ENCODE results near the gene PRR5.
"Not testable (repeated sequence)": the region's sequence is repeated elsewhere in the genome, so short reads cannot be mapped to it uniquely, and the experiment has no call there.

The PRR5 gene

GRCh38 chr22:44740307-44740706 is 38.3 kb downstream of the PRR5 start:
- no peaks in the 10 kb centered on the region for H3K9me3 ChIP-seq (ENCODE audit: insufficient read depth, low read depth, low read length)
- H3K9ac ChIP-seq (ENCODE audit: low read depth, low read length) = no peak overlapping the region
- H3K27ac ChIP-seq (ENCODE audit: low read length) = no peak overlapping the region
- no peaks in the 10 kb centered on the region for H3K36me3 ChIP-seq (ENCODE audit: insufficient read depth, low read depth, low read length)
- no peak overlapping the region for H3K4me3 ChIP-seq (ENCODE audit: low read length)
- H3K27me3 ChIP-seq (ENCODE audit: insufficient read depth, low read length) = peaks cover 1% of the 10 kb centered on the region; the same call in 1 of the 2 replicates
- H3K4me1 ChIP-seq (ENCODE audit: insufficient read depth, low read length) = no peaks in the 10 kb centered on the region; the same call in 1 of the 2 replicates

- H3K27me3 ChIP-seq (ENCODE audit: insufficient read depth, low read length) = peaks cover 8% of the 10 kb centered on the region; the same call in 1 of the 2 replicates
- no peak overlapping the region for H3K27ac ChIP-seq (ENCODE audit: low read length)
These were observed 39.9 kb downstream of the PRR5 start for GRCh38 chr22:44741929-44742328.

GRCh38 chr22:44743247-44743646 is 41.2 kb downstream of the PRR5 start:
- no peak overlapping the region for H3K27ac ChIP-seq (ENCODE audit: low read length)
- peaks cover 8% of the 10 kb centered on the region; the same call in 1 of the 2 replicates for H3K27me3 ChIP-seq (ENCODE audit: insufficient read depth, low read length)
- H3K4me3 ChIP-seq (ENCODE audit: low read length) = no peak overlapping the region
- H3K36me3 ChIP-seq (ENCODE audit: insufficient read depth, low read depth, low read length) = no peaks in the 10 kb centered on the region
- no peak overlapping the region for H3K9ac ChIP-seq (ENCODE audit: low read depth, low read length)
- H3K9me3 ChIP-seq (ENCODE audit: insufficient read depth, low read depth, low read length) = no peaks in the 10 kb centered on the region
- H3K4me1 ChIP-seq (ENCODE audit: insufficient read depth, low read length) = peaks cover 13% of the 10 kb centered on the region

More at GRCh38 chr22:44741929-44742328, 39.9 kb downstream of the PRR5 start:
- Histone ChIP-seq H3K4me3 (ENCODE audit: low read length) (no peak overlapping the region), H3K9ac (ENCODE audit: low read depth, low read length) (no peak overlapping the region), H3K9me3 (ENCODE audit: insufficient read depth, low read depth, low read length) (no peaks in the 10 kb centered on the region), H3K4me1 (ENCODE audit: insufficient read depth, low read length) (peaks cover 11% of the 10 kb centered on the region), H3K36me3 (ENCODE audit: insufficient read depth, low read depth, low read length) (no peaks in the 10 kb centered on the region)

GRCh38 chr22:44743804-44744211 is 41.8 kb downstream of the PRR5 start:
- no peak overlapping the region for H3K27ac ChIP-seq (ENCODE audit: low read length)
- H3K27me3 ChIP-seq (ENCODE audit: insufficient read depth, low read length) = peaks cover 8% of the 10 kb centered on the region; the same call in 1 of the 2 replicates
- no peak overlapping the region for H3K9ac ChIP-seq (ENCODE audit: low read depth, low read length)
- no peak overlapping the region for H3K4me3 ChIP-seq (ENCODE audit: low read length)
- peaks cover 13% of the 10 kb centered on the region for H3K4me1 ChIP-seq (ENCODE audit: insufficient read depth, low read length)
- H3K36me3 ChIP-seq (ENCODE audit: insufficient read depth, low read depth, low read length) = no peaks in the 10 kb centered on the region
- H3K9me3 ChIP-seq (ENCODE audit: insufficient read depth, low read depth, low read length) = no peaks in the 10 kb centered on the region

GRCh38 chr22:44745853-44746789 is 44.1 kb downstream of the PRR5 start:
- Histone ChIP-seq H3K4me1 (ENCODE audit: insufficient read depth, low read length) (peaks cover 13% of the 10 kb centered on the region), H3K27ac (ENCODE audit: low read length) (no peak overlapping the region), H3K9me3 (ENCODE audit: insufficient read depth, low read depth, low read length) (no peaks in the 10 kb centered on the region; the same call in 1 of the 2 replicates), H3K36me3 (ENCODE audit: insufficient read depth, low read depth, low read length) (no peaks in the 10 kb centered on the region), H3K4me3 (ENCODE audit: low read length) (no peak overlapping the region), H3K9ac (ENCODE audit: low read depth, low read length) (no peak overlapping the region), H3K27me3 (ENCODE audit: insufficient read depth, low read length) (peaks cover 8% of the 10 kb centered on the region; the same call in 1 of the 2 replicates)

- H3K9me3 ChIP-seq (ENCODE audit: insufficient read depth, low read depth, low read length); H3K36me3 ChIP-seq (ENCODE audit: insufficient read depth, low read depth, low read length); H3K4me3 ChIP-seq (ENCODE audit: low read length); H3K27ac ChIP-seq (ENCODE audit: low read length); H3K9ac ChIP-seq (ENCODE audit: low read depth, low read length): not testable (repeated sequence)
- Histone ChIP-seq H3K4me1 (ENCODE audit: insufficient read depth, low read length) (peaks cover 13% of the 10 kb centered on the region), H3K27me3 (ENCODE audit: insufficient read depth, low read length) (peaks cover 14% of the 10 kb centered on the region; the same call in 1 of the 2 replicates)
These were observed 45.8 kb downstream of the PRR5 start for GRCh38 chr22:44747784-44748127.

- peaks cover 22% of the 10 kb centered on the region for H3K27me3 ChIP-seq (ENCODE audit: insufficient read depth, low read length)
- no peak overlapping the region for H3K27ac ChIP-seq (ENCODE audit: low read length)
These were observed 46.5 kb downstream of the PRR5 start for GRCh38 chr22:44748524-44748923.

GRCh38 chr22:44750481-44750880 is 48.5 kb downstream of the PRR5 start:
- Histone ChIP-seq H3K9ac (ENCODE audit: low read depth, low read length) (no peak overlapping the region), H3K4me3 (ENCODE audit: low read length) (no peak overlapping the region), H3K36me3 (ENCODE audit: insufficient read depth, low read depth, low read length) (no peaks in the 10 kb centered on the region), H3K27me3 (ENCODE audit: insufficient read depth, low read length) (peaks cover 36% of the 10 kb centered on the region), H3K27ac (ENCODE audit: low read length) (no peak overlapping the region), H3K4me1 (ENCODE audit: insufficient read depth, low read length) (peaks cover 30% of the 10 kb centered on the region), H3K9me3 (ENCODE audit: insufficient read depth, low read depth, low read length) (no peaks in the 10 kb centered on the region; the same call in 1 of the 2 replicates)

More at GRCh38 chr22:44748524-44748923, 46.5 kb downstream of the PRR5 start:
- no peaks in the 10 kb centered on the region; the same call in 1 of the 2 replicates for H3K9me3 ChIP-seq (ENCODE audit: insufficient read depth, low read depth, low read length)
- H3K4me1 ChIP-seq (ENCODE audit: insufficient read depth, low read length) = peaks cover 14% of the 10 kb centered on the region
- H3K36me3 ChIP-seq (ENCODE audit: insufficient read depth, low read depth, low read length) = no peaks in the 10 kb centered on the region
- H3K4me3 ChIP-seq (ENCODE audit: low read length) = no peak overlapping the region
- no peak overlapping the region for H3K9ac ChIP-seq (ENCODE audit: low read depth, low read length)

- H3K4me1 ChIP-seq (ENCODE audit: insufficient read depth, low read length) = peaks cover 21% of the 10 kb centered on the region
- H3K9me3 ChIP-seq (ENCODE audit: insufficient read depth, low read depth, low read length) = no peaks in the 10 kb centered on the region; the same call in 1 of the 2 replicates
- H3K9ac ChIP-seq (ENCODE audit: low read depth, low read length) = peak within 1 kb of the TSS; percentile 69; the same call in 1 of the 2 replicates
These were observed 50.5 kb downstream of the PRR5 start, which contains the start of gene ARHGAP8 for GRCh38 chr22:44752285-44753188. Gene ARHGAP8 (plus strand): TSS chr22:44752575. CDS start chr22:44786528, 33,953 bp downstream.

GRCh38 chr22:44753189-44754042 is 51.4 kb downstream of the PRR5 start:
- Histone ChIP-seq H3K27me3 (ENCODE audit: insufficient read depth, low read length) (peaks cover 31% of the 10 kb centered on the region), H3K4me1 (ENCODE audit: insufficient read depth, low read length) (peaks cover 21% of the 10 kb centered on the region), H3K4me3 (ENCODE audit: low read length) (peak overlapping the region; percentile 82), H3K27ac (ENCODE audit: low read length) (no peak overlapping the region), H3K9ac (ENCODE audit: low read depth, low read length) (peak overlapping the region; percentile 69; the same call in 1 of the 2 replicates), H3K9me3 (ENCODE audit: insufficient read depth, low read depth, low read length) (no peaks in the 10 kb centered on the region; the same call in 1 of the 2 replicates), H3K36me3 (ENCODE audit: insufficient read depth, low read depth, low read length) (no peaks in the 10 kb centered on the region)

More at GRCh38 chr22:44752285-44753188, 50.5 kb downstream of the PRR5 start, which contains the start of gene ARHGAP8:
- peaks cover 31% of the 10 kb centered on the region for H3K27me3 ChIP-seq (ENCODE audit: insufficient read depth, low read length)
- H3K4me3 ChIP-seq (ENCODE audit: low read length) = peak within 1 kb of the TSS; percentile 82
- H3K27ac ChIP-seq (ENCODE audit: low read length) = no peak within 1 kb of the TSS
- no peaks in the 10 kb centered on the region for H3K36me3 ChIP-seq (ENCODE audit: insufficient read depth, low read depth, low read length)
